Stimulated activated CD8-positive, alpha-beta memory T cell treated with anti-CD3 and anti-CD28 coated beads, Interleukin-4, amount 100 ng/mL, for 24 hours (primary cell): ENCODE results near the gene NBPF6.
"Not testable (repeated sequence)": the region's sequence is repeated elsewhere in the genome, so short reads cannot be mapped to it uniquely, and the experiment has no call there.

Experiments used
- DNase-seq: peaks from one replicate; pipeline ENCODE4 v3.0.0-alpha.2; 2020; ENCODE audit warnings: low read depth

The NBPF6 gene

GRCh38 chr1:108496856-108497255 is 46.7 kb downstream of the NBPF6 start:
- not testable (repeated sequence) for DNase-seq

- DNase-seq = no peak
These were observed 52.0 kb downstream of the NBPF6 start for GRCh38 chr1:108502138-108502537.

GRCh38 chr1:108502624-108503023 is 52.5 kb downstream of the NBPF6 start:
- DNase-seq = no peak

GRCh38 chr1:108503062-108503733 is 53.1 kb downstream of the NBPF6 start:
- no peak for DNase-seq

- no peak for DNase-seq
These were observed 54.3 kb downstream of the NBPF6 start for GRCh38 chr1:108504447-108504846.

- DNase-seq = no peak
These were observed 55.6 kb downstream of the NBPF6 start for GRCh38 chr1:108505763-108506070.

- no peak for DNase-seq
These were observed 61.6 kb downstream of the NBPF6 start for GRCh38 chr1:108511764-108512163.

- DNase-seq = no peak
These were observed 62.3 kb downstream of the NBPF6 start for GRCh38 chr1:108512239-108513043.

- no peak for DNase-seq
These were observed 62.9 kb downstream of the NBPF6 start for GRCh38 chr1:108513044-108513415.

- not testable (repeated sequence) for DNase-seq
These were observed 63.8 kb downstream of the NBPF6 start for GRCh38 chr1:108513914-108514313.

- DNase-seq = not testable (repeated sequence)
These were observed 67.3 kb downstream of the NBPF6 start for GRCh38 chr1:108517301-108517897.
